CD14-positive monocyte (primary cell): Measurements from ENCODE around the gene MRGPRD. TPM values are rescaled to one million over a fixed set of nuclear protein-coding genes. Genes with fewer than 3 reads are reported as not detected.

ENCODE experiments used
- DNase-seq, 3 donors: peaks; one replicate each; pipeline ENCODE4 v3.0.0-alpha.2; 2011 to 2022
- H2AFZ ChIP-seq: 2 replicates; pipeline ENCODE4 v1.6.0; 2012; ENCODE audit warnings: mild to moderate bottlenecking, low read depth, low read length, inconsistent platforms; ENCODE audit not compliant: insufficient read depth, poor library complexity, severe bottlenecking
- H3K27ac ChIP-seq, 2 donors: 1 replicate in 1 of 2; 2 replicates in 1 of 2; pipeline ENCODE4 v1.5.1; 2012 to 2013; ENCODE audit warnings: low read length in 2 of 2, control low read depth in 1 of 2, inconsistent platforms in 1 of 2, low read depth in 1 of 2, mild to moderate bottlenecking in 1 of 2
- H3K27me3 ChIP-seq, 2 donors: one replicate each; pipeline versions ENCODE4 v1.6.0 to v1.6.1; 2011 to 2013; ENCODE audit warnings: low read length in 2 of 2; ENCODE audit not compliant: control insufficient read depth in 2 of 2, insufficient read depth in 2 of 2
- H3K36me3 ChIP-seq, 2 donors: replicated peaks in 1 of 2; 1 replicate in 1 of 2; 2 replicates in 1 of 2; pipeline versions ENCODE4 v1.5.1 to v1.6.1; 2012 to 2013; ENCODE audit warnings: low read length in 2 of 2, control low read depth in 1 of 2, inconsistent platforms in 1 of 2, mild to moderate bottlenecking in 1 of 2; ENCODE audit not compliant: insufficient read depth in 2 of 2, control insufficient read depth in 1 of 2
- H3K4me1 ChIP-seq, 2 donors: 1 replicate in 1 of 2; 2 replicates in 1 of 2; pipeline versions ENCODE4 v1.5.1 to v1.6.1; 2012 to 2013; ENCODE audit warnings: low read length in 2 of 2, control low read depth in 1 of 2, inconsistent platforms in 1 of 2, mild to moderate bottlenecking in 1 of 2, moderate library complexity in 1 of 2; ENCODE audit not compliant: insufficient read depth in 2 of 2, control insufficient read depth in 1 of 2
- H3K4me2 ChIP-seq: replicated peaks from 2 replicates; pipeline ENCODE3; 2012; ENCODE audit warnings: low read length, moderate library complexity, mild to moderate bottlenecking; ENCODE audit not compliant: poor library complexity, severe bottlenecking; ENCODE audit errors: extremely low read depth
- H3K4me3 ChIP-seq, 3 experiments: fragments of 200-600 bp in 1 of 3; sonication (generic) in 1 of 3; replicated peaks in 1 of 3; 1 replicate in 2 of 3; 2 replicates in 1 of 3; pipeline ENCODE4 v1.5.1; 2011 to 2013; ENCODE audit warnings: low read length in 3 of 3, mild to moderate bottlenecking in 3 of 3, control low read depth in 2 of 3, low read depth in 2 of 3, inconsistent platforms in 1 of 3, moderate library complexity in 1 of 3
- H3K79me2 ChIP-seq: 2 replicates; pipeline ENCODE4 v1.6.0; 2012; ENCODE audit warnings: mild to moderate bottlenecking, control low read depth, inconsistent platforms, low read length, moderate library complexity; ENCODE audit not compliant: insufficient read depth
- H3K9ac ChIP-seq: 2 replicates; pipeline ENCODE4 v1.6.0; 2017; ENCODE audit warnings: low read length, mild to moderate bottlenecking; ENCODE audit not compliant: insufficient read depth, poor library complexity, severe bottlenecking
- H3K9me3 ChIP-seq, 2 donors: replicated peaks in 1 of 2; 1 replicate in 1 of 2; 2 replicates in 1 of 2; pipeline versions ENCODE4 v1.5.1 to v1.6.1; 2012 to 2013; ENCODE audit warnings: low read length in 2 of 2, control low read depth in 1 of 2; ENCODE audit not compliant: control insufficient read depth in 1 of 2, insufficient read depth in 1 of 2
- H4K20me1 ChIP-seq: 2 replicates; pipeline ENCODE4 v1.6.0; 2012; ENCODE audit warnings: mild to moderate bottlenecking, low read length, control low read depth, moderate library complexity; ENCODE audit not compliant: insufficient read depth
- H3K27ac Mint-ChIP-seq, 7 donors: one replicate each; pipeline ENCODE4 v1.8.0; 2020; ENCODE audit warnings: mild to moderate bottlenecking in 7 of 7, mixed read lengths in 7 of 7, moderate library complexity in 6 of 7, inconsistent platforms in 2 of 7
- H3K27me3 Mint-ChIP-seq, 3 donors: one replicate each; pipeline ENCODE4 v1.8.0; 2021 to 2022; ENCODE audit warnings: low read depth in 3 of 3, mild to moderate bottlenecking in 3 of 3, mixed read lengths in 3 of 3, moderate library complexity in 3 of 3, inconsistent platforms in 1 of 3
- H3K36me3 Mint-ChIP-seq, 2 donors: one replicate each; pipeline ENCODE4 v1.8.0; 2020; ENCODE audit warnings: mixed read lengths in 2 of 2, inconsistent platforms in 1 of 2, mild to moderate bottlenecking in 1 of 2
- H3K4me1 Mint-ChIP-seq: one replicate; pipeline ENCODE4 v1.8.0; 2020; ENCODE audit warnings: mild to moderate bottlenecking, mixed read lengths
- H3K4me3 Mint-ChIP-seq, 2 donors: one replicate each; pipeline ENCODE4 v1.8.0; 2020; ENCODE audit warnings: mild to moderate bottlenecking in 2 of 2, mixed read lengths in 2 of 2, moderate library complexity in 1 of 2
- H3K9me3 Mint-ChIP-seq, 7 donors: one replicate each; pipeline ENCODE4 v1.8.0; 2020 to 2022; ENCODE audit warnings: mixed read lengths in 7 of 7, mild to moderate bottlenecking in 6 of 7, moderate library complexity in 6 of 7, inconsistent platforms in 2 of 7
- WGBS: methylation state at CpG from one replicate; pipeline ENCODE4 v1.1.5; 2013; ENCODE audit warnings: missing lambda C conversion rate; ENCODE audit not compliant: insufficient coverage; 5-methylcytosine and 5-hydroxymethylcytosine counted together
- intact Hi-C, 2 donors: fragments of 100-400 bp; cut with micrococcal nuclease; formaldehyde crosslinking; loops; one replicate each; pipeline versions ENCODE4 v1.15.0 to v1.15.1; 2023
- polyA plus RNA-seq, 3 donors: library from polyadenylated mRNA; depleted of rRNA in 1 of 3; unstranded in 2 of 3; stranded (reverse) in 1 of 3; fragments of 300-500 nt in 2 of 3; fragments of >200 nt in 1 of 3; fragmentation: Illumina TruSeq in 2 of 3; gene quantifications; 1 replicate in 2 of 3; 2 replicates in 1 of 3; pipeline ENCODE4 v1.2.3, GENCODE V29; 2012 to 2021
- TF ChIP-seq, protein P1 (sequence below): fragments of 200-600 bp; IDR thresholded peaks from one replicate; pipeline ENCODE4 v1.8.0; 2022; ENCODE audit warnings: antibody characterized with exemption, mild to moderate bottlenecking

MRGPRD gene
- polyA plus RNA-seq, 3 donors: not detected

DNA sequence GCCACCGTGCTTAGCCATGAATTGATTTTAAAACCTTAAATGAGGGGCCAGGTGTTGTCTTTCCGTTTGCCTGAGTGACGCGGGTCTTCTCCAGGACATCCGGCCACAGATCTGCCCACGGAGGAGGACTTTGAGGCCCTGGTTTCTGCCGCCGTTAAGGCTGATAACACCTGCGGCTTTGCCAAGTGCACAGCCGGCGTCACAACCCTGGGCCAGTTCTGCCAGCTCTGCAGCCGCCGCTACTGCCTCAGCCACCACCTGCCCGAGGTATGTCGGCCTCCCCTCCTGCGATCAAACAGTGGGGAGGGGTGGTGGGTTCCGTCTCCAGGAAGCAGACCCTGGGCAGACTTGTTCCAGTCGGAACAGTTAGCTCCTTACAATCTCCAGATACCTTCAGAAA is 42.7 kb downstream of the MRGPRD start:
- H3K27ac ChIP-seq: no peak overlapping the region
- DNase-seq: no peak
- Mint-ChIP-seq H3K4me1 (peaks cover 3% of the 10 kb centered on the region), H3K4me3 (no peak overlapping the region), H3K36me3 (peaks cover 66 to 85% of the 10 kb centered on the region in 2 donors), H3K9me3 (no peaks in the 10 kb centered on the region), H3K27ac (no peak overlapping the region), H3K27me3 (no peaks in the 10 kb centered on the region)
- 98% methylated on average over 14 of the region's 18 CpGs for WGBS
- no peaks in the 10 kb centered on the region for H3K4me1 ChIP-seq
- intact Hi-C loops: no loop called here
- no peak overlapping the region for H3K4me3 ChIP-seq
- no peak overlapping the region for H2AFZ ChIP-seq
- TF ChIP-seq, protein P1, sequence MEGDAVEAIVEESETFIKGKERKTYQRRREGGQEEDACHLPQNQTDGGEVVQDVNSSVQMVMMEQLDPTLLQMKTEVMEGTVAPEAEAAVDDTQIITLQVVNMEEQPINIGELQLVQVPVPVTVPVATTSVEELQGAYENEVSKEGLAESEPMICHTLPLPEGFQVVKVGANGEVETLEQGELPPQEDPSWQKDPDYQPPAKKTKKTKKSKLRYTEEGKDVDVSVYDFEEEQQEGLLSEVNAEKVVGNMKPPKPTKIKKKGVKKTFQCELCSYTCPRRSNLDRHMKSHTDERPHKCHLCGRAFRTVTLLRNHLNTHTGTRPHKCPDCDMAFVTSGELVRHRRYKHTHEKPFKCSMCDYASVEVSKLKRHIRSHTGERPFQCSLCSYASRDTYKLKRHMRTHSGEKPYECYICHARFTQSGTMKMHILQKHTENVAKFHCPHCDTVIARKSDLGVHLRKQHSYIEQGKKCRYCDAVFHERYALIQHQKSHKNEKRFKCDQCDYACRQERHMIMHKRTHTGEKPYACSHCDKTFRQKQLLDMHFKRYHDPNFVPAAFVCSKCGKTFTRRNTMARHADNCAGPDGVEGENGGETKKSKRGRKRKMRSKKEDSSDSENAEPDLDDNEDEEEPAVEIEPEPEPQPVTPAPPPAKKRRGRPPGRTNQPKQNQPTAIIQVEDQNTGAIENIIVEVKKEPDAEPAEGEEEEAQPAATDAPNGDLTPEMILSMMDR: no peak
- no peaks in the 10 kb centered on the region for H3K9me3 ChIP-seq
- H3K9ac ChIP-seq: no peak overlapping the region
- H3K79me2 ChIP-seq: no peaks in the 10 kb centered on the region
- no peaks in the 10 kb centered on the region for H4K20me1 ChIP-seq
- no peak overlapping the region for H3K4me2 ChIP-seq
- peaks cover 69 to 86% of the 10 kb centered on the region in 2 donors for H3K36me3 ChIP-seq
- H3K27me3 ChIP-seq: no peaks in the 10 kb centered on the region

DNA sequence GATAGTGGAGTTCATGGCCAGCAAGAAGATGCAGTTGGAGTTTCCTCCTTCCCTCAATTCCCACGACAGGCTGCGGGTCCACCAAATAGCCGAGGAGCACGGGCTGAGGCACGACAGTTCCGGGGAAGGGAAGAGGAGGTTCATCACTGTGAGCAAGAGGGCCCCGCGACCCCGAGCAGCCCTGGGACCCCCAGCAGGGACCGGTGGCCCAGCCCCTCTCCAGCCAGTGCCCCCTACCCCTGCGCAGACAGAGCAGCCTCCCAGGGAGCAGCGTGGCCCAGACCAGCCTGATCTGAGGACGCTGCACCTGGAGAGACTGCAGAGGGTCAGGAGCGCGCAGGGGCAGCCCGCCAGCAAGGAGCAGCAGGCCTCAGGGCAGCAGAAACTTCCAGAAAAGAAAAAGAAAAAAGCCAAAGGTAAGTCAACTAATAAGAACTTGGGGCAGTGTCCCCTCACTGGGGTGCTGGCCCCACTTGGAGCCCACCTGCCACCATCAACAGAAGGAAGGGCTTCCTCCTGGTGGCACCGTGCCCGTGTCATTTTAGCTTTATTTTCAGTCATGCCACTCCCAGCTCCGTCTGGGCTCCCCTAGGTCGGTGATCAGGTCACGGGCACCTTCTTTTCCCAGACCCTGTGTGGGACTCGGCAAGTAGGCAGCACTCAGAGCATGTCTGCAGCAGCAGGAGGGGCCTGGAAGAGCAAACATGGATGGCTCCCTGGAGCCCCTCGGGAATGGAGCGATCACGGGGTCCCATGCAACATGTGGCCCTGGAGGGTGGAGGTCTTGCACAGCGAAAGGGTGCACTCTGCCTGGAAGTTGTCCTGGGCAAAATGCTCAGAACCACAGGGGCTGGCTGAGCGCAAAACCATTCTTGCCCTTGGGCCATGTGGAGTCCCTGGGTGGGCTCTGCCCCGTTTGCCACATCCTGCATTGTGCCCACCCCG is 43.8 kb downstream of the MRGPRD start:
- H3K79me2 ChIP-seq: no peaks in the 10 kb centered on the region
- DNase-seq: no peak
- Mint-ChIP-seq H3K4me1 (no peaks in the 10 kb centered on the region), H3K36me3 (peaks cover 69 to 94% of the 10 kb centered on the region in 2 donors), H3K4me3 (no peak overlapping the region), H3K27me3 (no peaks in the 10 kb centered on the region), H3K9me3 (no peaks in the 10 kb centered on the region), H3K27ac (no peak overlapping the region)
- TF ChIP-seq, protein P1: no peak
- peaks cover 69 to 95% of the 10 kb centered on the region in 2 donors for H3K36me3 ChIP-seq
- intact Hi-C loops: no loop called here
- no peak overlapping the region for H3K27ac ChIP-seq
- no peak overlapping the region for H3K4me2 ChIP-seq
- WGBS: 93% methylated on average over 23 of the region's 29 CpGs
- no peak overlapping the region for H2AFZ ChIP-seq
- H3K4me1 ChIP-seq: no peaks in the 10 kb centered on the region
- H4K20me1 ChIP-seq: no peaks in the 10 kb centered on the region
- no peaks in the 10 kb centered on the region for H3K27me3 ChIP-seq
- no peak overlapping the region for H3K4me3 ChIP-seq
- H3K9ac ChIP-seq: no peak overlapping the region
- H3K9me3 ChIP-seq: no peaks in the 10 kb centered on the region
